Suppressor macrophage treated with lipopolysaccharide for 1 hour (primary cell): Measurements from ENCODE around the gene FOXB2.

ENCODE experiments used
- DNase-seq, 3 donors: peaks; one replicate each; pipeline ENCODE4 v3.0.0-alpha.2; 2020 to 2022

The FOXB2 gene

DNA sequence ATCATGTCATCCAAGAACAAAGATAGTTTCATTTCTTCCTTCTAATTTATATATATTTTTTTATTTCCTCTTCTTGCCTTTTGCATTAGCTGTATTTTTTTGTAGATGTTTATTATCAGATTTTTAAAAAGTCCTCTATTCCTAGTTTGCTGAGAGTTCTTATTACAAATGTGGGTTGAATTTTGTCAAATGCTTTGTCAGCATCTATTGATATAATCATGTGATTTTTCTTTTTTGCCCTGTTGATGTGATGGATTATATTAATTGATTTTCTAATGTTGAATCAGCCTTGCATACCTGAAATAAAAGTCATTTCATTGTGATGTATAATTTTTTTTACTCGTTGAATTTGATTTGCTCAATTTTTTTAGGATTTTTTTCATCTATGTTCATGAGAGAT is 46.9 kb downstream of the FOXB2 start:
- DNase-seq = no peak
